Measurements from ENCODE around the gene FRK.

- no peak for TF ChIP-seq EZH2 (IDR thresholded peaks at IDR 0.05; ENCODE audit: low read length)
- no peak for TF ChIP-seq CTCF (optimal IDR thresholded peaks at IDR 0.05 in 1 of 3, IDR thresholded peaks at IDR 0.05 in 1 of 3, conservative IDR thresholded peaks at IDR 0.05 in 1 of 3; ENCODE audit: extremely low read depth in 1 of 3, insufficient read depth in 2 of 3, low read length in 3 of 3)
These were observed 101.7 kb downstream of the FRK start for GRCh38 chr6:115958958-115959357.

Measured in keratinocyte (primary cell).